PFSK-1 (cell line): ENCODE data around the gene C20orf96.

Experiments used
- POLR2AphosphoS5 ChIP-seq: IDR thresholded peaks from 2 replicates; pipeline ENCODE4 v1.6.1; 2012; ENCODE audit warnings: low read depth, mild to moderate bottlenecking, control low read depth, low read length, moderate library complexity
- TAF1 ChIP-seq: IDR thresholded peaks from 2 replicates; pipeline ENCODE4 v1.6.1; 2012; ENCODE audit warnings: low read length, control low read depth, borderline replicate concordance; ENCODE audit not compliant: insufficient read depth

GRCh38 chr20:286508-286907, 4.0 kb downstream of the C20orf96 start:
- TF ChIP-seq TAF1 (no peak), POLR2AphosphoS5 (no peak)
